Hepatocyte (in vitro differentiated cells): ENCODE data around the gene MUC2.

Experiments
- CTCF ChIP-seq: fragments of 200-600 bp; sonication (generic); IDR thresholded peaks from 2 replicates; pipeline ENCODE4 v1.5.1; 2016; ENCODE audit warnings: antibody characterized with exemption, mild to moderate bottlenecking; ENCODE audit not compliant: poor library complexity
- EZH2 ChIP-seq: fragments of 200-600 bp; sonication (generic); IDR thresholded peaks from 2 replicates; pipeline ENCODE4 v1.6.1; 2016; ENCODE audit warnings: antibody characterized with exemption, mild to moderate bottlenecking, borderline replicate concordance
- EZH2phosphoT487 ChIP-seq: fragments of 200-600 bp; sonication (generic); IDR thresholded peaks from one replicate; pipeline ENCODE4 v1.6.1; 2018; ENCODE audit warnings: antibody characterized with exemption, mild to moderate bottlenecking, low read depth, moderate library complexity; ENCODE audit not compliant: unreplicated experiment, severe bottlenecking

- no peak for TF ChIP-seq CTCF
- no peak for TF ChIP-seq EZH2
- TF ChIP-seq EZH2phosphoT487: no peak
These were observed 45.0 kb downstream of the MUC2 start for GRCh38 chr11:1119604-1120146.
